ENCODE results near the gene SHD. TPM values are rescaled to one million over a fixed set of nuclear protein-coding genes. Genes with fewer than 3 reads are reported as not detected.

Gene SHD
- total RNA-seq, 2 donors from 2014 or later: not detected

DNA sequence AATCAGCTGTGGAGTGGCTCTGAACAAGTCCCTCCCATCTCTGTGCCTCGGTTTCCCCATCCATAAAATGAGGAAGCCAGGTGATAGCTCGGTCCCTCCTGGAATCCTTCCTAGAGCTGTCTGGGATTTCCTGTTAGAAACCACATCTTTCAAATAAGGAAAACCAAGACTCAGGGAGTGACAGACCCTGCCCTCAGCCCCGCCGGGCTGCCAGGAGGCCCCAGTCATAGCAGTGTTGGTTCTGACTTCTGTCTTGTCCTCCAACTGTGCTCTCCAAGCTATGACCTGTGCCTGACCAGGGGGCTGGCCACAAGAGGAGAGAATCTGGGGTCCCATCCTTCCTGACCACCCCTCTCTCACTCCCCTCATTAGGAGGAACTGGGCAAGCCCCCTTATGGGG, 1.1 kb upstream of the SHD start:
- 25 to 48% methylated on average over 2 to 4 of the region's 4 CpGs for WGBS, 2 donors

DNA sequence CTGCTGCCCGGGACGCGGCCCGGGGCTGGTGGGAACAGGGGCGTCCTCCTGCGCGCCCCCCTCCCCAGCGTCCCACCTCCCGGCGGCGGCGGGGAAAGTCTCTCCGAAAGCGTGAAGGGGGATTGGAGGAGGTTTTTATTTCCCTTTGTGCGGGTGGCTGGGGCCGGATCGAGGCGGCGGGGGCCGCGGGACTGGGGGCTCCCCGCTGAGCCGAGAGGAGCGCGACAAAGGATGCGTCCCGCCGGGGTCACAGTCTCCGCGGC, 132 bp downstream of the SHD start:
- H3K9me3 ChIP-seq: no peaks in the 10 kb centered on the region
- TF ChIP-seq, protein P1, sequence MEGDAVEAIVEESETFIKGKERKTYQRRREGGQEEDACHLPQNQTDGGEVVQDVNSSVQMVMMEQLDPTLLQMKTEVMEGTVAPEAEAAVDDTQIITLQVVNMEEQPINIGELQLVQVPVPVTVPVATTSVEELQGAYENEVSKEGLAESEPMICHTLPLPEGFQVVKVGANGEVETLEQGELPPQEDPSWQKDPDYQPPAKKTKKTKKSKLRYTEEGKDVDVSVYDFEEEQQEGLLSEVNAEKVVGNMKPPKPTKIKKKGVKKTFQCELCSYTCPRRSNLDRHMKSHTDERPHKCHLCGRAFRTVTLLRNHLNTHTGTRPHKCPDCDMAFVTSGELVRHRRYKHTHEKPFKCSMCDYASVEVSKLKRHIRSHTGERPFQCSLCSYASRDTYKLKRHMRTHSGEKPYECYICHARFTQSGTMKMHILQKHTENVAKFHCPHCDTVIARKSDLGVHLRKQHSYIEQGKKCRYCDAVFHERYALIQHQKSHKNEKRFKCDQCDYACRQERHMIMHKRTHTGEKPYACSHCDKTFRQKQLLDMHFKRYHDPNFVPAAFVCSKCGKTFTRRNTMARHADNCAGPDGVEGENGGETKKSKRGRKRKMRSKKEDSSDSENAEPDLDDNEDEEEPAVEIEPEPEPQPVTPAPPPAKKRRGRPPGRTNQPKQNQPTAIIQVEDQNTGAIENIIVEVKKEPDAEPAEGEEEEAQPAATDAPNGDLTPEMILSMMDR (IDR thresholded peaks at IDR 0.05): no peak
- no peak for TF ChIP-seq POLR2A (IDR thresholded peaks at IDR 0.05)
- ATAC-seq (no peak), DNase-seq (no peak)
- H3K4me3 ChIP-seq: no peak overlapping the region
- H3K27me3 ChIP-seq: peaks cover 0 to 12% of the 10 kb centered on the region in 2 donors
- peaks cover 12% of the 10 kb centered on the region for H3K4me1 ChIP-seq
- H3K27ac ChIP-seq: no peak overlapping the region
- 1% methylated on average over 23 of the region's 30 CpGs; no CpG with 5 or more reads in 1 of the 2 donors for WGBS, 2 donors
- intact Hi-C loops (cut with DNase I): no loop called here
- H3K36me3 ChIP-seq (replicated peaks in 1 of 2; ENCODE audit: insufficient read depth in 1 of 2, low read depth in 2 of 2): no peaks in the 10 kb centered on the region

More for the DNA sequence above, 1.1 kb upstream of the SHD start:
- H3K9me3 ChIP-seq: no peaks in the 10 kb centered on the region
- no peak overlapping the region for H3K4me3 ChIP-seq
- intact Hi-C loops (cut with DNase I): no loop called here
- TF ChIP-seq, protein P1 (IDR thresholded peaks at IDR 0.05): no peak
- TF ChIP-seq POLR2A (IDR thresholded peaks at IDR 0.05): no peak
- ATAC-seq (no peak), DNase-seq (no peak)
- no peaks in the 10 kb centered on the region for H3K36me3 ChIP-seq (replicated peaks in 1 of 2; ENCODE audit: insufficient read depth in 1 of 2, low read depth in 2 of 2)
- H3K27me3 ChIP-seq: peaks cover 0 to 12% of the 10 kb centered on the region in 2 donors
- no peak overlapping the region for H3K27ac ChIP-seq
- peaks cover 12% of the 10 kb centered on the region for H3K4me1 ChIP-seq

DNA sequence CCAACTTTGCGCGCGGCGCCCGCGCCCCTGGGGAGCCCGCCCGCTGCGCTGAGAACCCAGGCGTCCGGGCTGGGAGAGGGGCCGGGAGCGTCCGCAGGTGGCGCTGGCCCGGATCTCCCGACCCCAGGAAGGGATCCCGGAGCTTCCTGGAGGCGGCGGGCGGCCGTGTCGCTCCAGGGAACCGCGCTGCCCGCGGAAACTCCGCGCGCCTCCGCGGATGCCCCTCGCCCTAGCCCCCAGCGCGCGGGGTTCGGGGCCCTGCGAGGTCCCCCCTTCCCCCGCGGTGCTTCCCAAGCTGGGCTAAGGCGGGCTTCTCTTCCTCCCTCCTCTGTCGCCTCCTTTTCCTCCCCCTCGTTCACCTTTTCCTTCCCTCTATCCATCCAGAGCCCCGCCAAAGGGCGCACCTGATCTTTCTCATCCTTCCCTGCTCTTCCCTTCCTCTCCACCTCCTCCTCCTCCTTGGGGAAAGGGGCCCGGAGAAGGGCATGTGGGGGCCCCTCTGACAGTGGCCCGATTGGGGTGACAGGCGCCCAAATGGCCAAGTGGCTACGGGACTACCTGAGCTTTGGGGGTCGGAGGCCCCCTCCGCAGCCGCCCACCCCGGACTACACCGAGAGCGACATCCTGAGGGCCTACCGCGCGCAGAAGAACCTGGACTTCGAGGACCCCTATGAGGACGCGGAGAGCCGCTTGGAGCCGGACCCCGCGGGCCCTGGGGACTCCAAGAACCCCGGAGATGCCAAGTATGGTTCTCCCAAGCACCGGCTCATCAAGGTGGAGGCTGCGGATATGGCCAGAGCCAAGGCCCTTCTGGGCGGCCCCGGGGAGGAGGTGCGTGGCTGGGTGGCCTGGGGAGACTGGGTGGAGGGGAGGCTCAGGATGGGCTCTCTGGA, 710 bp downstream of the SHD start:
- Histone ChIP-seq H3K36me3 (replicated peaks in 1 of 2; ENCODE audit: insufficient read depth in 1 of 2, low read depth in 2 of 2) (no peaks in the 10 kb centered on the region), H3K27ac (no peak overlapping the region), H3K9me3 (no peaks in the 10 kb centered on the region), H3K27me3 (peaks cover 0 to 12% of the 10 kb centered on the region in 2 donors), H3K4me3 (no peak overlapping the region), H3K4me1 (peaks cover 12% of the 10 kb centered on the region)
- TF ChIP-seq, protein P1 (IDR thresholded peaks at IDR 0.05): no peak
- TF ChIP-seq POLR2A (IDR thresholded peaks at IDR 0.05): no peak
- intact Hi-C loops (cut with DNase I): no loop called here
- WGBS, 2 donors: 3 to 7% methylated on average over 18 to 56 of the region's 71 CpGs
- ATAC-seq (no peak), DNase-seq (no peak)

DNA sequence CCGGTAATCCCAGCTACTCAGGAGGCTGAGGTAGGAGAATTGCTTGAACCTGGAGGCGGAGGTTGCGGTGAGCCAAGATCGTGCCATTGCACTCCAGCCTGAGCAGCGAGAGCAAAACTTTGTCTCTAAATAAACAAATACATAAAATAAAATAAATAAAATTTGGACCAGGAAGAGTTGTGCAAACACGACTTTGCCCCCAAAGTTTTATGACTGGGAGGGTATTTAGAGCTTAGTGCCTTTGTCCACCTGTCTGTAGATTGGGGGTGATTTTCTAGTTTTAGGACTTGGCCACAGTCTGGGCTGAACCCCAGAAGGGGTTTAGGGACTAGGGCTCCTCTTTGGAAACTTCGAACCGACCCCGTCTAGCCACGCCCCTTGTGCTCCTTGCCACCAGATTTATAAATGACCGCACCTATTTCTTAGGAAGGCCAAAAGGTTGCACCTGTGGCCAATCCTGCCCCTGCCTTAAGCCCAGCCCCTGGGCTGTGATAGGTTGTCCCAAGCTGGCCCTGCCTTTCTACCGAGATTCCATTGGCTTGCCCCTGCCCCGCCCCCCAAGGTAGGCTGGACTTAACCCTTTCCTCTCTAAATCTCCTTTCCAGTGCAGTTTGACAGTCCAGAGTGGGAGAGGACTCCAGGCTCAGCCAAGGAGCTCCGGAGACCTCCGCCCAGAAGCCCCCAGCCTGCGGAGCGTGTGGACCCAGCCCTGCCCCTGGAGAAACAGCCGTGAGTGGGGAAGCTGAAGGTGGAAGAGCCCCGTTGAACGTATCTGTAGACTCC, 5.3 kb downstream of the SHD start:
- no peaks in the 10 kb centered on the region for H3K9me3 ChIP-seq
- peaks cover 0 to 10% of the 10 kb centered on the region in 2 donors for H3K27me3 ChIP-seq
- no peak overlapping the region for H3K4me3 ChIP-seq
- no peaks in the 10 kb centered on the region for H3K36me3 ChIP-seq (replicated peaks in 1 of 2; ENCODE audit: insufficient read depth in 1 of 2, low read depth in 2 of 2)
- H3K4me1 ChIP-seq: peaks cover 5% of the 10 kb centered on the region
- 33 to 38% methylated on average over 16 to 20 of the region's 20 CpGs for WGBS, 2 donors
- DNase-seq: peak in 1 of 4 donors; percentile 30
- TF ChIP-seq, protein P1 (IDR thresholded peaks at IDR 0.05): no peak
- no peak for TF ChIP-seq POLR2A (IDR thresholded peaks at IDR 0.05)
- ATAC-seq: no peak
- intact Hi-C loops (cut with DNase I): no loop called here
- H3K27ac ChIP-seq: no peak overlapping the region

All from body of pancreas (tissue), 4 donors.